ENCODE results near the gene NFIB. TPM values are rescaled to one million over a fixed set of nuclear protein-coding genes. Genes with fewer than 3 reads are reported as not detected.

Gene NFIB
- total and polyA plus RNA-seq, 2 of the 8 experiments (the other 6 are each of a cell fraction or from before 2014, with no cell fraction given), result 2.6 to 13.1 TPM

GRCh38 chr9:14361074-14361473, 47.1 kb upstream of the NFIB start:
- FAIRE-seq, result no peak
- no peak for DNase-seq (ENCODE audit: low read depth in 1 of 2, low spot score in 2 of 2)
- Histone ChIP-seq H4K20me1 (replicated peaks in 1 of 2; ENCODE audit: control insufficient read depth in 1 of 2, insufficient read depth in 2 of 2, low read length in 2 of 2) (no peaks in the 10 kb centered on the region), H2BK12ac (ENCODE audit: low read depth, low read length) (no peak overlapping the region), H2AK5ac (ENCODE audit: low read depth, low read length) (no peak overlapping the region), H3K9ac (replicated peaks in 1 of 4; ENCODE audit: extremely low read depth in 1 of 4, low read depth in 3 of 4, low read length in 3 of 4) (no peak overlapping the region), H3K23ac (ENCODE audit: insufficient read length) (no peak overlapping the region), H3K14ac (ENCODE audit: insufficient read length) (no peak overlapping the region), H2BK20ac (ENCODE audit: low read length) (no peak overlapping the region), H2BK15ac (ENCODE audit: low read length) (no peak overlapping the region), H3K27ac (ENCODE audit: low read depth, low read length) (no peak overlapping the region), H3K4me3 (ENCODE audit: extremely low read depth in 1 of 4, insufficient read depth in 2 of 4, low read depth in 3 of 4, low read length in 4 of 4) (no peak overlapping the region), H3K4ac (replicated peaks; ENCODE audit: insufficient read length, low read depth, low read length) (no peak overlapping the region), H3K79me2 (ENCODE audit: control insufficient read depth in 1 of 2, insufficient read depth in 2 of 2, low read length in 2 of 2) (no peaks in the 10 kb centered on the region), H3K4me1 (replicated peaks in 1 of 4; ENCODE audit: control insufficient read depth in 3 of 4, insufficient read depth in 4 of 4, low read length in 3 of 4) (peaks cover 0 to 5% (median 1%) of the 10 kb centered on the region in 4 experiments; a peak in 4 of 7 replicates), H2AFZ (ENCODE audit: low read length) (no peak overlapping the region), H4K5ac (ENCODE audit: insufficient read length, low read depth, low read length) (no peak overlapping the region), H3K36me3 (ENCODE audit: control insufficient read depth in 2 of 4, insufficient read depth in 4 of 4, low read length in 3 of 4) (no peaks in the 10 kb centered on the region), H3K9me3 (ENCODE audit: insufficient read depth in 2 of 2, low read depth in 1 of 2, low read length in 1 of 2) (no peaks in the 10 kb centered on the region), H3K4me2 (ENCODE audit: insufficient read depth in 1 of 2, low read depth in 2 of 2, low read length in 2 of 2) (no peak overlapping the region), H3K27me3 (replicated peaks in 1 of 4; ENCODE audit: control insufficient read depth in 3 of 4, extremely low read depth in 1 of 4, insufficient read depth in 3 of 4, low read length in 3 of 4) (no peaks in the 10 kb centered on the region), H4K91ac (replicated peaks; ENCODE audit: insufficient read length, low read length) (no peak overlapping the region), H4K8ac (ENCODE audit: extremely low read depth, insufficient read depth, low read length) (no peak overlapping the region), H3K56ac (replicated peaks; ENCODE audit: insufficient read length, low read depth, low read length) (no peak overlapping the region), H3K18ac (ENCODE audit: extremely low read depth, low read length) (no peak overlapping the region), H2BK120ac (replicated peaks; ENCODE audit: low read depth, low read length) (peak overlapping the region; percentile 76), H3K79me1 (ENCODE audit: low read depth, low read length) (no peaks in the 10 kb centered on the region), H2BK5ac (ENCODE audit: low read depth, low read length) (no peak overlapping the region), H3K23me2 (ENCODE audit: low read depth, low read length) (no peaks in the 10 kb centered on the region)
- CTCF ChIA-PET (ENCODE audit: partially characterized antibody), result interaction anchor here (0.9 kb wide), 1 partner anchor 9 kb away, joined by 4 read pairs; no protein-coding TSS in a partner anchor
- POLR2A ChIA-PET (ENCODE audit: partially characterized antibody), result no interaction called here
- TF ChIP-seq ZNF274 (IDR thresholded peaks at IDR 0.05; ENCODE audit: borderline replicate concordance, extremely low read depth, low read length) (no peak), EGR1 (IDR thresholded peaks at IDR 0.05; ENCODE audit: borderline replicate concordance, low read depth, low read length) (no peak), SRF (IDR thresholded peaks at IDR 0.05; ENCODE audit: low read depth, low read length) (no peak), TAF1 (IDR thresholded peaks at IDR 0.05; ENCODE audit: low read depth, low read length) (no peak), SUZ12 (IDR thresholded peaks at IDR 0.05; ENCODE audit: low read length) (no peak), ATF3 (IDR thresholded peaks at IDR 0.05; ENCODE audit: insufficient read depth, low read depth, low read length) (no peak), NANOG (IDR thresholded peaks at IDR 0.05; ENCODE audit: insufficient read depth, low read depth, low read length, poor library complexity, severe bottlenecking) (no peak), CREB1 (IDR thresholded peaks at IDR 0.05) (no peak), KDM1A (IDR thresholded peaks at IDR 0.05; ENCODE audit: borderline replicate concordance, low read length) (no peak), JUN (IDR thresholded peaks at IDR 0.05; ENCODE audit: low read depth, low read length) (no peak), YY1 (IDR thresholded peaks at IDR 0.05; ENCODE audit: low read depth, low read length) (no peak), RBBP5 (IDR thresholded peaks at IDR 0.05; ENCODE audit: borderline replicate concordance, low read depth, low read length) (no peak), TAF7 (optimal IDR thresholded peaks at IDR 0.05; ENCODE audit: borderline replicate concordance, low read depth, low read length) (no peak), SP2 (IDR thresholded peaks at IDR 0.05; ENCODE audit: low read length) (no peak)
- TF ChIP-seq, protein P1, sequence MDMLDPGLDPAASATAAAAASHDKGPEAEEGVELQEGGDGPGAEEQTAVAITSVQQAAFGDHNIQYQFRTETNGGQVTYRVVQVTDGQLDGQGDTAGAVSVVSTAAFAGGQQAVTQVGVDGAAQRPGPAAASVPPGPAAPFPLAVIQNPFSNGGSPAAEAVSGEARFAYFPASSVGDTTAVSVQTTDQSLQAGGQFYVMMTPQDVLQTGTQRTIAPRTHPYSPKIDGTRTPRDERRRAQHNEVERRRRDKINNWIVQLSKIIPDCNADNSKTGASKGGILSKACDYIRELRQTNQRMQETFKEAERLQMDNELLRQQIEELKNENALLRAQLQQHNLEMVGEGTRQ (IDR thresholded peaks at IDR 0.05; ENCODE audit: low read length), result no peak
